OCI-LY3 (cell line): ENCODE data around the gene BPTF.

Experiments
- EZH2phosphoT487 ChIP-seq: fragments of 200-600 bp; shearing (Covaris generic); IDR thresholded peaks from 2 replicates; pipeline ENCODE4 v1.6.1; 2018; ENCODE audit warnings: antibody characterized with exemption, mixed run types, low read depth
- TF ChIP-seq, protein P1 (sequence below): fragments of 200-600, 300-600 bp; sonication (generic); IDR thresholded peaks from 2 replicates; pipeline ENCODE4 v1.5.1; 2014; ENCODE audit warnings: antibody characterized with exemption, low read length, low read depth

DNA sequence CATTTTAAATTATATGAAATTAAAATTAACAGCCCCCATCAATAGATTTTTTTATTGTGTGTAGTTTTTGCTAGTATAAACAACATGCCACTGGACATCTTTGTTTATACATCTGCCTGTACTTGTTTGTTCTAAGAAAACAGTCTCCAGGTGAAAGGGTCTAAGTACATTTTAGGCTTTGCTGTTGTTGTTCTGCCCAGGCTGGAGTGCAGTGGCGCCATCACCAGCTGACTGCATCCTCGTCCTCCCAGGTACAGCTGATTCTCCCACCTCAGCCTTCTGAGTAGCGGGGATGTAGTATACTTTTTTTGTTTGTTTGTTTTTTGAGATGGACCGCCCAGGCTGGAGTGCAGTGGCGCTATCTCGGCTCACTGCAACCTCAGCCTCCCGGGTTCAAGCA is 145.5 kb downstream of the BPTF start:
- TF ChIP-seq, protein P1, sequence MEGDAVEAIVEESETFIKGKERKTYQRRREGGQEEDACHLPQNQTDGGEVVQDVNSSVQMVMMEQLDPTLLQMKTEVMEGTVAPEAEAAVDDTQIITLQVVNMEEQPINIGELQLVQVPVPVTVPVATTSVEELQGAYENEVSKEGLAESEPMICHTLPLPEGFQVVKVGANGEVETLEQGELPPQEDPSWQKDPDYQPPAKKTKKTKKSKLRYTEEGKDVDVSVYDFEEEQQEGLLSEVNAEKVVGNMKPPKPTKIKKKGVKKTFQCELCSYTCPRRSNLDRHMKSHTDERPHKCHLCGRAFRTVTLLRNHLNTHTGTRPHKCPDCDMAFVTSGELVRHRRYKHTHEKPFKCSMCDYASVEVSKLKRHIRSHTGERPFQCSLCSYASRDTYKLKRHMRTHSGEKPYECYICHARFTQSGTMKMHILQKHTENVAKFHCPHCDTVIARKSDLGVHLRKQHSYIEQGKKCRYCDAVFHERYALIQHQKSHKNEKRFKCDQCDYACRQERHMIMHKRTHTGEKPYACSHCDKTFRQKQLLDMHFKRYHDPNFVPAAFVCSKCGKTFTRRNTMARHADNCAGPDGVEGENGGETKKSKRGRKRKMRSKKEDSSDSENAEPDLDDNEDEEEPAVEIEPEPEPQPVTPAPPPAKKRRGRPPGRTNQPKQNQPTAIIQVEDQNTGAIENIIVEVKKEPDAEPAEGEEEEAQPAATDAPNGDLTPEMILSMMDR, result no peak
- no peak for TF ChIP-seq EZH2phosphoT487
